H1 (cell line): ENCODE measurements around the gene CTDP1. TPM values are rescaled to one million over a fixed set of nuclear protein-coding genes. Genes with fewer than 3 reads are reported as not detected.

Experiments
- CTCF ChIA-PET: fragments of 300-600 bp; sonication (Branson Sonifier 250); formaldehyde crosslinking; loops from one replicate; lab custom pipeline; 2021; ENCODE audit not compliant: partially characterized antibody; lab: Charles Lee
- POLR2A ChIA-PET: fragments of 300-600 bp; sonication (Branson Sonifier 250); formaldehyde crosslinking; loops from one replicate; lab custom pipeline; 2021; ENCODE audit warnings: inconsistent platforms; ENCODE audit not compliant: partially characterized antibody; lab: Charles Lee
- DNase-seq, 2 experiments: peaks; one replicate each; pipeline versions ENCODE4 v3.0.0 to v3.0.0-alpha.2; 2010 to 2022; ENCODE audit warnings: low spot score in 2 of 2, low read depth in 1 of 2, mixed read lengths in 1 of 2
- FAIRE-seq: peaks from 2 replicates; lab custom pipeline; 2011; peaks lifted over from hg19 to GRCh38; lab: Jason Lieb, UNC
- H2AFZ ChIP-seq: 2 replicates; pipeline ENCODE4 v1.8.1; 2012; ENCODE audit warnings: low read length, inconsistent platforms
- H2AK5ac ChIP-seq: 2 replicates; pipeline ENCODE4 v1.6.1; 2013; ENCODE audit warnings: low read depth, low read length
- H2BK120ac ChIP-seq: replicated peaks from 2 replicates; pipeline ENCODE3; 2013; ENCODE audit warnings: low read depth, low read length, inconsistent platforms
- H2BK12ac ChIP-seq: 2 replicates; pipeline ENCODE4 v1.6.1; 2013; ENCODE audit warnings: low read depth, low read length
- H2BK15ac ChIP-seq: 2 replicates; pipeline ENCODE4 v1.6.1; 2013; ENCODE audit warnings: low read length
- H2BK20ac ChIP-seq: 2 replicates; pipeline ENCODE4 v1.6.1; 2013; ENCODE audit warnings: low read length
- H2BK5ac ChIP-seq: 2 replicates; pipeline ENCODE4 v1.6.1; 2013; ENCODE audit warnings: low read depth, low read length
- H3K14ac ChIP-seq: 2 replicates; pipeline ENCODE4 v1.6.1; 2013; ENCODE audit warnings: inconsistent platforms; ENCODE audit not compliant: insufficient read length
- H3K18ac ChIP-seq: 2 replicates; pipeline ENCODE4 v1.6.1; 2013; ENCODE audit warnings: low read length; ENCODE audit errors: extremely low read depth
- H3K23ac ChIP-seq: 2 replicates; pipeline ENCODE4 v1.6.1; 2013; ENCODE audit warnings: inconsistent platforms; ENCODE audit not compliant: insufficient read length
- H3K23me2 ChIP-seq: 2 replicates; pipeline ENCODE4 v1.6.1; 2013; ENCODE audit warnings: low read depth, low read length
- H3K27ac ChIP-seq: 2 replicates; pipeline ENCODE4 v1.6.1; 2011; ENCODE audit warnings: low read depth, low read length, inconsistent platforms
- H3K27me3 ChIP-seq, 4 experiments: replicated peaks in 1 of 4; 1 replicate in 1 of 4; 2 replicates in 3 of 4; pipeline versions ENCODE4 v1.6.1 to v1.8.1; 2011 to 2013; ENCODE audit warnings: low read length in 3 of 4, mild to moderate bottlenecking in 3 of 4, inconsistent platforms in 2 of 4, mixed read lengths in 2 of 4, moderate library complexity in 1 of 4; ENCODE audit not compliant: control insufficient read depth in 3 of 4, insufficient read depth in 3 of 4; ENCODE audit errors: extremely low read depth in 1 of 4
- H3K36me3 ChIP-seq, 4 experiments: 2 replicates each; pipeline versions ENCODE4 v1.6.1 to v1.8.1; 2011 to 2013; ENCODE audit warnings: mild to moderate bottlenecking in 4 of 4, low read length in 3 of 4, moderate library complexity in 2 of 4, control low read depth in 1 of 4, inconsistent platforms in 1 of 4; ENCODE audit not compliant: insufficient read depth in 4 of 4, control insufficient read depth in 2 of 4
- H3K4ac ChIP-seq: replicated peaks from 2 replicates; pipeline ENCODE3; 2013; ENCODE audit warnings: low read length, low read depth, mixed read lengths, inconsistent platforms; ENCODE audit not compliant: insufficient read length
- H3K4me1 ChIP-seq, 4 experiments: replicated peaks in 1 of 4; 1 replicate in 1 of 4; 2 replicates in 3 of 4; pipeline versions ENCODE4 v1.6.1 to v1.8.1; 2011 to 2013; ENCODE audit warnings: low read length in 3 of 4, inconsistent platforms in 2 of 4, mixed read lengths in 1 of 4; ENCODE audit not compliant: insufficient read depth in 4 of 4, control insufficient read depth in 3 of 4
- H3K4me2 ChIP-seq, 2 experiments: 2 replicates each; pipeline versions ENCODE4 v1.6.1 to v1.8.1; 2011 to 2013; ENCODE audit warnings: low read depth in 2 of 2, low read length in 2 of 2, control low read depth in 1 of 2, inconsistent platforms in 1 of 2, mild to moderate bottlenecking in 1 of 2; ENCODE audit not compliant: insufficient read depth in 1 of 2
- H3K4me3 ChIP-seq, 4 experiments: fragments of 200-600, 300-600 bp in 1 of 4; sonication (generic), shearing (Covaris generic), sonication (Bioruptor Twin) in 1 of 4; 2 replicates each; pipeline versions ENCODE4 v1.5.1 to v1.8.1; 2011 to 2016; ENCODE audit warnings: low read length in 4 of 4, low read depth in 3 of 4, control low read depth in 2 of 4, inconsistent platforms in 2 of 4, mild to moderate bottlenecking in 2 of 4, mixed read lengths in 1 of 4, moderate library complexity in 1 of 4; ENCODE audit not compliant: insufficient read depth in 2 of 4; ENCODE audit errors: extremely low read depth in 1 of 4
- H3K56ac ChIP-seq: replicated peaks from 2 replicates; pipeline ENCODE3; 2013; ENCODE audit warnings: low read depth, mild to moderate bottlenecking, mixed read lengths, low read length, inconsistent platforms; ENCODE audit not compliant: insufficient read length
- H3K79me1 ChIP-seq: 2 replicates; pipeline ENCODE4 v1.6.1; 2013; ENCODE audit warnings: low read depth, low read length, control low read depth
- H3K79me2 ChIP-seq, 2 experiments: 2 replicates each; pipeline versions ENCODE4 v1.6.1 to v1.8.1; 2012 to 2013; ENCODE audit warnings: low read length in 2 of 2, mild to moderate bottlenecking in 2 of 2, inconsistent platforms in 1 of 2; ENCODE audit not compliant: insufficient read depth in 2 of 2, control insufficient read depth in 1 of 2
- H3K9ac ChIP-seq, 4 experiments: replicated peaks in 1 of 4; 1 replicate in 1 of 4; 2 replicates in 3 of 4; pipeline versions ENCODE4 v1.6.1 to v1.8.1; 2011 to 2013; ENCODE audit warnings: low read depth in 3 of 4, low read length in 3 of 4, control low read depth in 2 of 4, mild to moderate bottlenecking in 2 of 4, moderate library complexity in 2 of 4, inconsistent platforms in 1 of 4; ENCODE audit errors: extremely low read depth in 1 of 4
- H3K9me3 ChIP-seq, 2 experiments: 2 replicates each; pipeline versions ENCODE4 v1.6.1 to v1.8.1; 2012 to 2013; ENCODE audit warnings: mild to moderate bottlenecking in 2 of 2, moderate library complexity in 2 of 2, control low read depth in 1 of 2, inconsistent platforms in 1 of 2, low read depth in 1 of 2, low read length in 1 of 2, mixed read lengths in 1 of 2; ENCODE audit not compliant: insufficient read depth in 2 of 2
- H4K20me1 ChIP-seq, 2 experiments: replicated peaks in 1 of 2; 2 replicates each; pipeline versions ENCODE3 to v1.8.1; 2011 to 2013; ENCODE audit warnings: inconsistent platforms in 2 of 2, low read length in 2 of 2, mild to moderate bottlenecking in 1 of 2; ENCODE audit not compliant: insufficient read depth in 2 of 2, control insufficient read depth in 1 of 2
- H4K5ac ChIP-seq: 2 replicates; pipeline ENCODE4 v1.6.1; 2013; ENCODE audit warnings: low read length, low read depth, mixed read lengths, inconsistent platforms; ENCODE audit not compliant: insufficient read length
- H4K8ac ChIP-seq: 2 replicates; pipeline ENCODE4 v1.8.0; 2013; ENCODE audit warnings: mild to moderate bottlenecking, moderate library complexity, low read length, inconsistent platforms; ENCODE audit not compliant: insufficient read depth; ENCODE audit errors: extremely low read depth
- H4K91ac ChIP-seq: replicated peaks from 2 replicates; pipeline ENCODE3; 2013; ENCODE audit warnings: low read length, mixed read lengths, inconsistent platforms; ENCODE audit not compliant: insufficient read length
- CTBP2 ChIP-seq: IDR thresholded peaks from 2 replicates; pipeline ENCODE4 v1.7.0; 2011; ENCODE audit warnings: borderline replicate concordance, mild to moderate bottlenecking, moderate library complexity, mixed read lengths, low read length; ENCODE audit not compliant: insufficient read depth, insufficient read length
- EZH2 ChIP-seq: fragments of 200-600 bp; sonication (generic); IDR thresholded peaks from 2 replicates; pipeline ENCODE4 v1.7.1; 2012; ENCODE audit warnings: low read depth, mild to moderate bottlenecking, moderate library complexity, low read length, inconsistent platforms; ENCODE audit not compliant: severe bottlenecking
- MAFK ChIP-seq: IDR thresholded peaks from 2 replicates; pipeline ENCODE4 v1.6.1; 2012; ENCODE audit warnings: low read depth, mild to moderate bottlenecking, improper control_type of control experiment, low read length
- PHF8 ChIP-seq: fragments of 200-600 bp; sonication (generic); conservative IDR thresholded peaks from 2 replicates; pipeline ENCODE4 v1.7.1; 2012; ENCODE audit warnings: low read depth, mild to moderate bottlenecking, inconsistent platforms, low read length, moderate library complexity
- RAD21 ChIP-seq, 2 experiments: IDR thresholded peaks in 1 of 2; conservative IDR thresholded peaks in 1 of 2; 2 replicates each; pipeline ENCODE4 v1.6.1; 2011; ENCODE audit warnings: low read depth in 2 of 2, low read length in 2 of 2, improper control_type of control experiment in 1 of 2, inconsistent platforms in 1 of 2, mild to moderate bottlenecking in 1 of 2, moderate library complexity in 1 of 2
- TEAD4 ChIP-seq: IDR thresholded peaks from 2 replicates; pipeline ENCODE4 v1.6.1; 2012; ENCODE audit warnings: low read depth, low read length, inconsistent platforms, mixed read lengths
- WGBS, 2 experiments: shearing (Covaris generic) in 1 of 2; methylation state at CpG; one replicate each; pipeline versions ENCODE4 v1.1.6 to v1.1.7; 2013 to 2015; ENCODE audit warnings: low lambda C conversion rate in 2 of 2, mixed read lengths in 2 of 2, inconsistent platforms in 1 of 2, low coverage in 1 of 2, missing lambda C conversion rate in 1 of 2; ENCODE audit not compliant: insufficient replicate concordance in 2 of 2, insufficient coverage in 1 of 2, insufficient read length in 1 of 2; ENCODE audit errors: extremely low coverage in 1 of 2, missing lambda C conversion rate in 1 of 2; 5-methylcytosine and 5-hydroxymethylcytosine counted together
- polyA plus RNA-seq, 7 experiments: library from polyadenylated mRNA; depleted of rRNA in 3 of 7; stranded (reverse) in 5 of 7; unstranded in 2 of 7; fragments of >200 nt in 5 of 7; fragments of 200-250 nt in 2 of 7; gene quantifications; 1 replicate in 5 of 7; 2 replicates in 1 of 7; 4 replicates in 1 of 7; pipeline versions ENCODE4 v1.2.1 to v1.2.3, GENCODE V29; 2011 to 2013; ENCODE audit warnings: missing spikeins in 2 of 7, mixed read lengths in 2 of 7
- total RNA-seq: library from RNA; stranded (reverse); fragmentation: NEBNext Ultra II Directional; extraction: Animal tissue kit (Norgen Biotek cat#: 25700); gene quantifications from 2 replicates; pipeline ENCODE4 v1.2.1, GENCODE V29; 2021
- TF ChIP-seq, protein P1 (sequence below), 3 experiments: IDR thresholded peaks; 1 replicate in 2 of 3; 2 replicates in 1 of 3; pipeline versions ENCODE4 v1.5.1 to v1.6.1; 2011; ENCODE audit warnings: low read length in 3 of 3, mild to moderate bottlenecking in 3 of 3, inconsistent platforms in 2 of 3, low read depth in 1 of 3, moderate library complexity in 1 of 3; ENCODE audit not compliant: insufficient read depth in 1 of 3; ENCODE audit errors: control extremely low read depth in 1 of 3
- TF ChIP-seq, protein P2 (sequence below): IDR thresholded peaks from 2 replicates; pipeline ENCODE4 v1.6.1; 2012; ENCODE audit warnings: inconsistent platforms

The CTDP1 gene
- total and polyA plus RNA-seq, 2 of the 8 experiments (the other 6 are each of a cell fraction or from before 2014, with no cell fraction given): 16.6 to 37.0 TPM

DNA sequence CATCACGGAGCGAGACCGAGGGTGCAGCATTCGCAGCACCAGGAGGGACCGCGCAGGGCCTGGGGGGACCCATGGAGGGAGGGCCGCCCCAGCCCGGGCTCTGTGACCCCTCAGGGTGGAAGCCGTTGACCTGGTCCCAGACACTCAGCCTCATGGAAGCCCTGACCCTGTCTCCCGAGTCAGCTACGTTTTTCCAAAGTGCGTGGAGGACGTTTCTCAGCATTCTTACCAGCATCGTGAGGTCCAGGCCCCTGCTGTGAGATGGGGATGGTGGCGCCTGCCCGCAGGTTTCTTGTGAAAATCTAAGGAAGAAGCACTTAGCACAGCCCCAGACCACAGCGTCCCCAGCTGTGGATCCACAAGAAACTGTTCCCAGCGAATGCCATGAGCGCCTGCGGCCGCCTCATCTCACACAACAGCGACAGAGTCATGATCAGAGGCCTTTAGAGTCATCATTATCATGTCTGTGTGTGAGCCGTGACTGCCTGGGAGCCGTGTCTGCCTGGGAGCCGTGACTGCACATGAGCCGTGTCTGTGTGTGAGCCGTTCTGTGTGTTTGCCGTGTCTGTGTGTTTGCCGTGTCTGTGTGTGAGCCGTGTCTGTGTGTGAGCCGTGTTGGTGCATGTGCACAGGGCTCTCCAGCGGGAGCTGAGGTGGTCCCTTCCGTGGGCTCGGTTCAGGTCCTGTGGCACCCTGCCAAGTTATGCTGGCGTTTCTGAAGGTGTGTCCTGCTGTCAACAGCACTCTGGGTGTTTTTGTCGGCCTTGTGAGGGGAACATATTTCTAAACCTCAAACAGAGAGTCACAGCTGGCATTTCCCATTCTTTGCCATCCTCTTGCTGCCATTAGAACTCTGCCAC lies 68.9 kb downstream of the CTDP1 start:
- peaks cover 0 to 5% (median 2%) of the 10 kb centered on the region in 4 experiments; a peak in 3 of 8 replicates for H3K36me3 ChIP-seq
- no peak overlapping the region for H3K4me3 ChIP-seq
- DNase-seq (no peak), FAIRE-seq (no peak)
- no peak overlapping the region for H3K9ac ChIP-seq
- no peaks in the 10 kb centered on the region for H3K79me2 ChIP-seq
- no peak overlapping the region for H4K8ac ChIP-seq
- no peak overlapping the region for H3K4ac ChIP-seq
- H3K9me3 ChIP-seq: no peaks in the 10 kb centered on the region
- H2BK5ac ChIP-seq: no peak overlapping the region
- H4K20me1 ChIP-seq: peaks cover 4 to 8% of the 10 kb centered on the region in 2 experiments
- no peaks in the 10 kb centered on the region for H3K23me2 ChIP-seq
- H3K14ac ChIP-seq: no peak overlapping the region
- H3K4me2 ChIP-seq: no peak overlapping the region
- no peak overlapping the region for H4K91ac ChIP-seq
- 88% methylated on average over 34 of the region's 36 CpGs; no CpG with 5 or more reads in 1 of the 2 experiments for WGBS, 2 experiments
- peaks cover 2% of the 10 kb centered on the region; the same call in 1 of the 2 replicates for H3K79me1 ChIP-seq
- no peak overlapping the region for H3K56ac ChIP-seq
- POLR2A ChIA-PET: interaction anchor here (0.6 to 1.2 kb wide), 2 partner anchors 22 to 247 kb away, joined by 3 read pairs; no protein-coding TSS in a partner anchor
- CTCF ChIA-PET: interaction anchor here (0.8 kb wide), 1 partner anchor 45 kb away, joined by 3 read pairs; no protein-coding TSS in a partner anchor
- no peak overlapping the region for H3K27ac ChIP-seq
- H2BK120ac ChIP-seq: no peak overlapping the region
- no peak overlapping the region for H3K18ac ChIP-seq
- H3K27me3 ChIP-seq: no peaks in the 10 kb centered on the region
- no peak overlapping the region for H4K5ac ChIP-seq
- H2AK5ac ChIP-seq: no peak overlapping the region
- H2BK20ac ChIP-seq: no peak overlapping the region
- no peak overlapping the region for H3K23ac ChIP-seq
- no peak overlapping the region for H2BK15ac ChIP-seq
- H2AFZ ChIP-seq: no peak overlapping the region
- H2BK12ac ChIP-seq: no peak overlapping the region
- no peaks in the 10 kb centered on the region for H3K4me1 ChIP-seq
- TF ChIP-seq MAFK (no peak), CTBP2 (no peak), EZH2 (no peak), PHF8 (no peak), RAD21 (IDR thresholded peaks at IDR 0.05 in 1 of 2, conservative IDR thresholded peaks at IDR 0.05 in 1 of 2; ENCODE audit: low read depth in 2 of 2, low read length in 2 of 2) (no peak), TEAD4 (no peak)
- TF ChIP-seq, protein P1, sequence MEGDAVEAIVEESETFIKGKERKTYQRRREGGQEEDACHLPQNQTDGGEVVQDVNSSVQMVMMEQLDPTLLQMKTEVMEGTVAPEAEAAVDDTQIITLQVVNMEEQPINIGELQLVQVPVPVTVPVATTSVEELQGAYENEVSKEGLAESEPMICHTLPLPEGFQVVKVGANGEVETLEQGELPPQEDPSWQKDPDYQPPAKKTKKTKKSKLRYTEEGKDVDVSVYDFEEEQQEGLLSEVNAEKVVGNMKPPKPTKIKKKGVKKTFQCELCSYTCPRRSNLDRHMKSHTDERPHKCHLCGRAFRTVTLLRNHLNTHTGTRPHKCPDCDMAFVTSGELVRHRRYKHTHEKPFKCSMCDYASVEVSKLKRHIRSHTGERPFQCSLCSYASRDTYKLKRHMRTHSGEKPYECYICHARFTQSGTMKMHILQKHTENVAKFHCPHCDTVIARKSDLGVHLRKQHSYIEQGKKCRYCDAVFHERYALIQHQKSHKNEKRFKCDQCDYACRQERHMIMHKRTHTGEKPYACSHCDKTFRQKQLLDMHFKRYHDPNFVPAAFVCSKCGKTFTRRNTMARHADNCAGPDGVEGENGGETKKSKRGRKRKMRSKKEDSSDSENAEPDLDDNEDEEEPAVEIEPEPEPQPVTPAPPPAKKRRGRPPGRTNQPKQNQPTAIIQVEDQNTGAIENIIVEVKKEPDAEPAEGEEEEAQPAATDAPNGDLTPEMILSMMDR (IDR thresholded peaks at IDR 0.05; ENCODE audit: control extremely low read depth in 1 of 3, insufficient read depth in 1 of 3, low read depth in 1 of 3, low read length in 3 of 3): no peak
- TF ChIP-seq, protein P2, sequence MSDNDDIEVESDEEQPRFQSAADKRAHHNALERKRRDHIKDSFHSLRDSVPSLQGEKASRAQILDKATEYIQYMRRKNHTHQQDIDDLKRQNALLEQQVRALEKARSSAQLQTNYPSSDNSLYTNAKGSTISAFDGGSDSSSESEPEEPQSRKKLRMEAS: no peak
